ENCODE measurements around the gene MRFAP1L1. TPM values are rescaled to one million over a fixed set of nuclear protein-coding genes. Genes with fewer than 3 reads are reported as not detected.
A peak's percentile ranks its signal among the peaks of the same experiment; 100 is the strongest.
"Not testable (repeated sequence)": the region's sequence is repeated elsewhere in the genome, so short reads cannot be mapped to it uniquely, and the experiment has no call there.

The MRFAP1L1 gene
- total and polyA plus RNA-seq, 10 donors = 45.6 to 96.9 (median 62.4) TPM

DNA sequence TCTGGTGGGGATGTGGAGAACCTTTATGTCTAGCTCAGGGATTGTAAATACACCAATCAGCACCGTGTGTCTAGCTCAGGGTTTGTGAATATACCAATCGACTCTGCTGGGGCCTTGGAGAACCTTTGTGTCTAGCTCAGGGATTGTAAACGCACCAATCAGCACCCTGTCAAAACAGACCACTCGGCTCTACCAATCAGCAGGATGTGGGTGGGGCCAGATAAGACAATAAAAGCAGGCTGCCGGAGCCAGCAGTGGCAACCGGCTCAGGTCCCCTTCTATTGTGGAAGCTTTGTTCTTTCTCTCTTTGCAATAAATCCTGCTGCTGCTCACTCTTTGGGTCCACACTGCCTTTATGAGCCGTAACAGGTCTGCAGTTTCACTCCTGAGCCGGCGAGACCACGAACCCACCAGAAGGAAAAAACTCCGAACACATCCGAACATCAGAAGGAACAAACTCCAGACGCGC is 36.4 kb downstream of the MRFAP1L1 start:
- H3K9me3 ChIP-seq; H3K27me3 ChIP-seq (replicated peaks in 1 of 7); intact Hi-C loops (cut with DNase I; ENCODE audit: low total_unique reads): not testable (repeated sequence)
- Histone ChIP-seq H3K4me3 (peak overlapping the region in 7 of 8 donors; percentile 72 to 88 (median 86)), H3K4me1 (peaks cover 28 to 50% (median 37%) of the 10 kb centered on the region in 6 donors), H3K36me3 (peaks cover 0 to 40% (median 0%) of the 10 kb centered on the region in 6 donors), H3K27ac (peak overlapping the region; percentile 82 to 92 (median 88))
- WGBS, 5 donors = 27 to 46% (median 30%) methylated on average over 13 to 14 of the region's 14 CpGs
- peak in 1 of 3 donors; percentile 62 for TF ChIP-seq POLR2A (IDR thresholded peaks at IDR 0.05)
- DNase-seq = peak; percentile 79

DNA sequence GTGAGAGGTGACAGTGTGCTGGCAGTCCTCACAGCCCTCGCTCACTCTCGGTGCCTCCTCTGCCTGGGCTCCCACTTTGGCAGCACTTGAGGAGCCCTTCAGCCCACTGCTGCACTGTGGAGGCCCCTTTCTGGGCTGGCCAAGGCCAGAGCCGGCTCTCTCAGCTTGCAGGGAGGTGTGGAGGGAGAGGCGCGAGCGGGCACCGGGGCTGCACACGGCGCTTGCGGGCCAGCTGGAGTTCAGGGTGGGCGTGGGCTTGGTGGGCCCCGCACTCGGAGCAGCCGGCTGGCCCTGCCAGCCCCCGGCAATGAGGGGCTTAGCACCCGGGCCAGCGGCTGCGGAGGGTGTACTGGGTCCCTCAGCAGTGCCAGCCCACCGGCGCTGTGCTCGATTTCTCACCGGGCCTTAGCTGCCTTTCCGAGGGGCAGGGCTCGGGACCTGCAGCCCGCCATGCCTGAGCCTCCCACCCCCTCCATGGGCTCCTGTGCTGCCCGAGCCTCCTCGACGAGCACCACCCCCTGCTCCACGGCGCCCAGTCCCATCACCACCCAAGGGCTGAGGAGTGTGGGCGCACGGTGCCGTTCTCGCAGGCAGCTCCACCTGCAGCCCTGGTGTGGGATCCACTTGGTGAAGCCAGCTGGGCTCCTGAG is 37.0 kb downstream of the MRFAP1L1 start:
- peaks cover 0 to 40% (median 0%) of the 10 kb centered on the region in 6 donors for H3K36me3 ChIP-seq
- DNase-seq = peak; percentile 88
- peak overlapping the region in 3 of 8 donors; percentile 81 to 88 (median 85) for H3K4me3 ChIP-seq
- H3K27me3 ChIP-seq (replicated peaks in 1 of 7); H3K9me3 ChIP-seq; intact Hi-C loops (cut with DNase I; ENCODE audit: low total_unique reads): not testable (repeated sequence)
- peaks cover 28 to 48% (median 36%) of the 10 kb centered on the region in 6 donors for H3K4me1 ChIP-seq
- peak overlapping the region in 5 of 8 donors; percentile 86 to 92 (median 91) for H3K27ac ChIP-seq
- 97 to 98% (median 98%) methylated on average over 20 to 34 of the region's 34 CpGs; no CpG with 5 or more reads in 1 of the 5 donors for WGBS, 5 donors

DNA sequence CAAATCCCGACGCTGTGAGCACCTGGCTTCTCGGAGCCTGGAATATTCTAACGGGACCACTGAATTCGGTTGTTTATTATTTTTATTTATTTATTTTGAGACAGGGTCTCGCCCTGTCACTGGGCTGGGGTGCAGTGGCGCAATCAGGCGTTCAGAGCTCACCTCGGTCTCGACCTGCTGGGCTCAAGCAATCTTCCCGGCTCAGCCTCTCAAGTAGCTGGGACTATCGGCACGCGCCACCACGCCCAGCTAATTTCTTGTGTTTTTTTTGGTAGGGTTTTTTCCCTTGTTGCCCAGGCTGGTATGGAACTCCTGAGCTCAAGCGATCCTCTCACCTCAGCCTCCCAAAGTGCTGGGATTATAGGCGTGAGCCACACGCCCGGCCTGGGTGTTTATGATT is 37.5 kb downstream of the MRFAP1L1 start:
- no peaks in the 10 kb centered on the region for H3K27me3 ChIP-seq (replicated peaks in 1 of 7)
- WGBS, 5 donors = 94 to 96% (median 96%) methylated on average over 19 of the region's 19 CpGs
- intact Hi-C loops (cut with DNase I; ENCODE audit: low total_unique reads) = no loop called here
- H3K9me3 ChIP-seq = no peaks in the 10 kb centered on the region
- peaks cover 0 to 35% (median 0%) of the 10 kb centered on the region in 6 donors for H3K36me3 ChIP-seq
- no peak overlapping the region for H3K4me3 ChIP-seq
- no peak overlapping the region for H3K27ac ChIP-seq
- peak; percentile 75 for DNase-seq
- TF ChIP-seq POLR2AphosphoS5 (IDR thresholded peaks at IDR 0.05) (no peak), POLR2A (IDR thresholded peaks at IDR 0.05) (no peak)
- TF ChIP-seq, protein P1, sequence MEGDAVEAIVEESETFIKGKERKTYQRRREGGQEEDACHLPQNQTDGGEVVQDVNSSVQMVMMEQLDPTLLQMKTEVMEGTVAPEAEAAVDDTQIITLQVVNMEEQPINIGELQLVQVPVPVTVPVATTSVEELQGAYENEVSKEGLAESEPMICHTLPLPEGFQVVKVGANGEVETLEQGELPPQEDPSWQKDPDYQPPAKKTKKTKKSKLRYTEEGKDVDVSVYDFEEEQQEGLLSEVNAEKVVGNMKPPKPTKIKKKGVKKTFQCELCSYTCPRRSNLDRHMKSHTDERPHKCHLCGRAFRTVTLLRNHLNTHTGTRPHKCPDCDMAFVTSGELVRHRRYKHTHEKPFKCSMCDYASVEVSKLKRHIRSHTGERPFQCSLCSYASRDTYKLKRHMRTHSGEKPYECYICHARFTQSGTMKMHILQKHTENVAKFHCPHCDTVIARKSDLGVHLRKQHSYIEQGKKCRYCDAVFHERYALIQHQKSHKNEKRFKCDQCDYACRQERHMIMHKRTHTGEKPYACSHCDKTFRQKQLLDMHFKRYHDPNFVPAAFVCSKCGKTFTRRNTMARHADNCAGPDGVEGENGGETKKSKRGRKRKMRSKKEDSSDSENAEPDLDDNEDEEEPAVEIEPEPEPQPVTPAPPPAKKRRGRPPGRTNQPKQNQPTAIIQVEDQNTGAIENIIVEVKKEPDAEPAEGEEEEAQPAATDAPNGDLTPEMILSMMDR (IDR thresholded peaks at IDR 0.05 in 8 of 11, conservative IDR thresholded peaks at IDR 0.05 in 3 of 11) = no peak
- H3K4me1 ChIP-seq = peaks cover 23 to 43% (median 31%) of the 10 kb centered on the region in 6 donors

DNA sequence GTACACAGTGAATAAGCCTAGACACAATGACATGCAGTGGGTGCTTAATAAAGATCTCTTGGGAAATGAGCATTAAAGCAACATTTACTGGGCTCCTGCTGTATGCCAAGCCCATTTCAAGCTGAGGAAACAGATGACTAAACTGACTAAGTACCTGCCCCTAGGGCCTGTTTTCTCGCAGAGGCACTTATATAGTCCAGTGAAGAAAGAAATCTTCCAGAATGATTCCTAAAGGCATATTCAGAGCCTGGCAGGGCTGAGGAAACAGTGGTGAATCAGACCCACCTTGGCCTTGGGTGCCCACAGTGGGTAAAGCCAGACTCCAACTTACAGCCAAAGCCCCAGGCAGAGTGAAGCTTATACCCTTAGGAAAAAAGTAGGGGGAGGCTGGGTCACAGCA is 38.0 kb downstream of the MRFAP1L1 start:
- Histone ChIP-seq H3K27ac (no peak overlapping the region), H3K36me3 (peaks cover 0 to 31% (median 0%) of the 10 kb centered on the region in 6 donors), H3K27me3 (replicated peaks in 1 of 7) (no peaks in the 10 kb centered on the region), H3K9me3 (no peaks in the 10 kb centered on the region), H3K4me3 (no peak overlapping the region), H3K4me1 (peaks cover 18 to 38% (median 26%) of the 10 kb centered on the region in 6 donors)
- 44 to 100% (median 88%) methylated on average over 1 of the region's 1 CpG for WGBS, 5 donors
- intact Hi-C loops (cut with DNase I; ENCODE audit: low total_unique reads) = no loop called here
- no peak for TF ChIP-seq POLR2AphosphoS5 (IDR thresholded peaks at IDR 0.05)
- no peak for DNase-seq

DNA sequence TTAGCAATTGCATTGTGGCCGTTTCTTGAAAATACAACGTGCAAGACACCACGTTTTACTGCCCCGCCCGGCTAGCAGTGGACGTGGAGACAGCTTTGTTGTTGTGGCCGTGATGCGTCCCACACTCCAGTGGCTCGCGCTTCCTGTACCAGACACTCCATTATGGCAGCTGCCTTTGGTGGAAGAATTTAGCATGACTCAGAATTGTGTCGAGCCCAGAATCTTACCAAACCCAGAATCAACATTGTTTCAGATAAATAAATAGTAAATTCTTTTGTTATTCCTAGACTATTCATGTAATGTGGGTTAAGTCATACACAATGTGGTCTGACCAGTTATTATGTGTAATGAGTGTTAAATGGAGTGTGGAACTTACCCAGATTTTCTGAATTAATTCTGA is 41.3 kb downstream of the MRFAP1L1 start:
- no peaks in the 10 kb centered on the region for H3K9me3 ChIP-seq
- H3K4me3 ChIP-seq = no peak overlapping the region
- H3K27ac ChIP-seq = no peak overlapping the region
- peak; percentile 58 for DNase-seq
- TF ChIP-seq, protein P1 (IDR thresholded peaks at IDR 0.05 in 8 of 11, conservative IDR thresholded peaks at IDR 0.05 in 3 of 11) = no peak
- TF ChIP-seq POLR2A (IDR thresholded peaks at IDR 0.05) = no peak
- intact Hi-C loops (cut with DNase I; ENCODE audit: low total_unique reads) = no loop called here
- peaks cover 0 to 27% (median 13%) of the 10 kb centered on the region in 6 donors for H3K4me1 ChIP-seq
- H3K27me3 ChIP-seq (replicated peaks in 1 of 7) = peaks cover 0 to 26% (median 9%) of the 10 kb centered on the region in 7 donors
- peaks cover 0 to 17% (median 0%) of the 10 kb centered on the region in 6 donors for H3K36me3 ChIP-seq
- 83 to 92% (median 88%) methylated on average over 11 of the region's 11 CpGs for WGBS, 5 donors

Data from spleen (tissue), 11 donors.